ACC112 (cell line): Measurements from ENCODE around the gene MYO15B.

Experiments used
- H2AFZ ChIP-seq: fragments of 200-600 bp; sonication (generic); one replicate; pipeline ENCODE4 v1.6.0; 2017; ENCODE audit warnings: antibody characterized with exemption, low read length; ENCODE audit not compliant: unreplicated experiment
- H3K27ac ChIP-seq: fragments of 200-600 bp; sonication (generic); 2 replicates; pipeline ENCODE4 v1.5.1; 2014; ENCODE audit warnings: low read depth, mild to moderate bottlenecking, antibody characterized with exemption, low read length, moderate library complexity
- H3K27me3 ChIP-seq: fragments of 200-600 bp; sonication (generic); 2 replicates; pipeline ENCODE4 v1.6.1; 2014; ENCODE audit warnings: mild to moderate bottlenecking, antibody characterized with exemption, low read length, moderate library complexity, mixed read lengths; ENCODE audit not compliant: insufficient read depth
- H3K36me3 ChIP-seq: fragments of 200-600 bp; sonication (generic); 2 replicates; pipeline ENCODE4 v1.6.1; 2016; ENCODE audit warnings: mild to moderate bottlenecking, antibody characterized with exemption, low read length, moderate library complexity, mixed read lengths; ENCODE audit not compliant: insufficient read depth
- H3K4me1 ChIP-seq: fragments of 200-600 bp; sonication (generic); one replicate; pipeline ENCODE4 v1.6.1; 2016; ENCODE audit warnings: low read length, mixed read lengths; ENCODE audit not compliant: insufficient read depth, unreplicated experiment, control insufficient read depth
- H3K4me3 ChIP-seq: fragments of 200-600 bp; sonication (generic); 2 replicates; pipeline ENCODE4 v1.5.1; 2014; ENCODE audit warnings: mild to moderate bottlenecking, low read depth, low read length
- H3K79me2 ChIP-seq: fragments of 200-600 bp; sonication (generic); one replicate; pipeline ENCODE4 v1.6.0; 2016; ENCODE audit warnings: low read length; ENCODE audit not compliant: control insufficient read depth, unreplicated experiment, insufficient read depth

MYO15B gene

DNA sequence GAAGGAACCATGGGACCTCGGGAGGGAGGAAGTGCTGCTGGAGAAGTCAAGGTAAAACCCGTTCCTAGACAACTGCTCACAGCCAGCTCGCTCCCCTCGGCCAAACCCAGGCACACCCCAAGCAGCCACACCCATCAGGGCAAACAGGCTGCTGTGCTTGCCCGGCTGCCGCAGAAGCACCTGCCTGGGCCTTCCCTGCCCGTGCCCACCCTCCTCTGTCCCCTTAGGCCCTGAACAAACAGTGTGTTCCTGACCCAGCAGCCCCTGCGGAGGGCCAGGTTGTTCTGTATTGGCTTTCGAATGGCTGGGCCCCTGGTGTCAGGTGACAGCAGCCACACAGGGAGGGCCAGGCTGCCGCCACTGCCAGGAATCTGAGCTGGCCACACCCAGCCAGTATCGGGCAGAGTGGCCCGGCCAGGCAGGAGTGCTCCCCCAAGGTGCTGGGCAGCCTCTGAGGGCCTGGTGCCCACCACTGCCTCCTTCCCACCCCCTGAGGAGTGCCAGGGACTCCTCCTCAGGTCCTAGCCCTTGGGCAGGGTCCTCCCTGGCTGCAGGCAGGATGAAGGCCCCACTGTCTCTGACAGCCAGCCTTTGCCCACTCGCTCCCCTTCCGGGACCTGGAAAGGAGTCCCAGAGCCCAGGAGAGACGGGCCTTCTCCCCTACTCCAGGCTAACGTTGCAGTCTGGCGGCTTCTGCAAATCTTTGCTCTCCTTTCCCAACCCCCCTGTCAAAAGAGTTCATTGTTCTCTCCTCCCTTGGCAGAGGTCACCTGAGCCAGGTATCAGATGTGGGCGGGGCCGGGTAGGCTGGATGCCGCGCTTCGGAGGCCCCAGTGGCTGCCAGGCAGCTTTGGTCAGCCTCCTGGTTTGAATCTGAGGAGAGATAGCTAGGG is 38.1 kb upstream of the MYO15B start:
- Histone ChIP-seq H3K36me3 (no peaks in the 10 kb centered on the region), H3K79me2 (no peaks in the 10 kb centered on the region), H3K27ac (no peak overlapping the region), H3K27me3 (no peaks in the 10 kb centered on the region), H3K4me1 (no peaks in the 10 kb centered on the region), H3K4me3 (no peak overlapping the region), H2AFZ (no peak overlapping the region)

DNA sequence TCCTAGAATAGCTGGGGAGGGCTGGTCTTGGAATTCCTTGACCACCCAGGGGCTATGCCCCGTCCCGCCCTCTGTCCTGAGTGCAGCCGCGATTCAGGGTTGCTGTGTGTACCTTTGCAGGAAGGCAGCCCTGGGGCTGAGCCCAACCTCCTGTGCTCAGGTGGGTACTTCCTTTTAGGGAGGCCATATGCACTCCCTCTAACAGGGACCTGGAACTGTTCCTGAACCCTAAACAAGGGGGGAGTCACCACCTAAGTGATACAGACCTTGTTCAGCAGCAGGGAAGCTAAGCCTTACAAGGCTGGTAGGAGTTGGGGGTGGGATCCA is 37.5 kb upstream of the MYO15B start:
- no peaks in the 10 kb centered on the region for H3K27me3 ChIP-seq
- no peaks in the 10 kb centered on the region for H3K79me2 ChIP-seq
- H3K4me3 ChIP-seq: no peak overlapping the region
- no peak overlapping the region for H2AFZ ChIP-seq
- no peak overlapping the region for H3K27ac ChIP-seq
- H3K36me3 ChIP-seq: no peaks in the 10 kb centered on the region
- no peaks in the 10 kb centered on the region for H3K4me1 ChIP-seq

DNA sequence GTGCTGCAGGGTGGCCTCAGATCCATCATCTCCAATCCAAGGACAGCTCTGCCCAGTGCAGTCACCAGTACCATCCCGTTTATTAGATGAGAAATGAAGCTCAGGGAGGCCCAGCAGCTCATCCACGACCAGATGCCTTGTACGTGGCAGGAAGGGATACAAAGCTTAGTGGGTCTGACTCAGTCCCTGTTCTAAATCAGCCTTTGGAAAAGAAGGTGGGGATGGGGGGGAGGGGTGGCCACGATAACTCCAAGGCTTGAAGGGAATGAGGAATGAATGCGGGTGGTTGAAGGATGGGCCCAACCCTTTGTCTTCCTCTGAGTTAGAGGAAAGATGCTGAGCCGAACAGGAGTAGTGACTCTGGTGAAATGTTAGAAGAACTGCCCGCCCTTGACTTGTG is 36.3 kb upstream of the MYO15B start:
- H3K27me3 ChIP-seq: no peaks in the 10 kb centered on the region
- H3K4me1 ChIP-seq: no peaks in the 10 kb centered on the region
- no peaks in the 10 kb centered on the region for H3K36me3 ChIP-seq
- H3K79me2 ChIP-seq: no peaks in the 10 kb centered on the region
- no peak overlapping the region for H2AFZ ChIP-seq
- no peak overlapping the region for H3K4me3 ChIP-seq
- no peak overlapping the region for H3K27ac ChIP-seq

DNA sequence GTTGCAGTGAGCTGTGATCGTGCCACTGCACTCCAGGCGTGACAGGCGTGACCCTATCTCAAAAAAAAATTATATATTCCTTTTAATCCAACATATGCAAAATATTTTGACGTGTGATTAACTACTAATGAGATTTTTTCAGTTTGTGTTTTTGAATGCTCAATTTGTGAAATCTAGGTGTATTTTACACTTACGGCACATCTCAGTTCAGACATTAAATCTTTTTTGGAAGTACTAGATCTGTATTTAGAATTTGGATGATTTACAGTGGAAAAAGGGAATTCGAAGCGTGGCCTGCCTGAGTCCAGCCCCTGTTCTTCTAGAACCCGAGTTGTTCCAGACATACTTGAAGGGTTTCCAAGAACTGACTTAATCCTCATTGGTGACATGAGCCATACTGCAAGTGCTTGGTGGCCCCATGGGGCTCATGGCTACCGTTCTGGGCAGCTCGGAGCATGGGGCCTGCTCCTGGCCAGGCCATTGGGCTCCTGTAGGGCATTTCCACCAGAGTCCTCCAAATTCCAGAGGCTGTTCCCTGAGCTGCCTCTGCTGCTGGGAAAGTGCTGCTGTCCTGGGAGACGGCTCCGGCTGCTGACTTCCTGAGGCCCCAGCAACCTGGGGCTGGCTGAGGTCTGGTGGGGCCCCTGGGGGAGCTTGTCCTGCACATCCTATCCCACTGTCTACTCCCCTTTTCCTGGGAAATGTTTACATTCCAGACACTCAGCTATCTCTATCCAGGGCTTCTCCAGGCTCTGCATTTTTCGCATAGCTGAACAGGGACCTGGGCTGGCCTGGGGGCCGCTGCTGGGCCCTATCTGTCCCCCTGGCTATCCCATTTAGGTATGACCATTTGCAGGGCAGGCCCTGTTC is 34.9 kb upstream of the MYO15B start:
- no peak overlapping the region for H3K4me3 ChIP-seq
- H3K27me3 ChIP-seq: no peaks in the 10 kb centered on the region
- H3K27ac ChIP-seq: no peak overlapping the region
- no peaks in the 10 kb centered on the region for H3K4me1 ChIP-seq
- H3K36me3 ChIP-seq: no peaks in the 10 kb centered on the region
- no peak overlapping the region for H2AFZ ChIP-seq
- no peaks in the 10 kb centered on the region for H3K79me2 ChIP-seq

DNA sequence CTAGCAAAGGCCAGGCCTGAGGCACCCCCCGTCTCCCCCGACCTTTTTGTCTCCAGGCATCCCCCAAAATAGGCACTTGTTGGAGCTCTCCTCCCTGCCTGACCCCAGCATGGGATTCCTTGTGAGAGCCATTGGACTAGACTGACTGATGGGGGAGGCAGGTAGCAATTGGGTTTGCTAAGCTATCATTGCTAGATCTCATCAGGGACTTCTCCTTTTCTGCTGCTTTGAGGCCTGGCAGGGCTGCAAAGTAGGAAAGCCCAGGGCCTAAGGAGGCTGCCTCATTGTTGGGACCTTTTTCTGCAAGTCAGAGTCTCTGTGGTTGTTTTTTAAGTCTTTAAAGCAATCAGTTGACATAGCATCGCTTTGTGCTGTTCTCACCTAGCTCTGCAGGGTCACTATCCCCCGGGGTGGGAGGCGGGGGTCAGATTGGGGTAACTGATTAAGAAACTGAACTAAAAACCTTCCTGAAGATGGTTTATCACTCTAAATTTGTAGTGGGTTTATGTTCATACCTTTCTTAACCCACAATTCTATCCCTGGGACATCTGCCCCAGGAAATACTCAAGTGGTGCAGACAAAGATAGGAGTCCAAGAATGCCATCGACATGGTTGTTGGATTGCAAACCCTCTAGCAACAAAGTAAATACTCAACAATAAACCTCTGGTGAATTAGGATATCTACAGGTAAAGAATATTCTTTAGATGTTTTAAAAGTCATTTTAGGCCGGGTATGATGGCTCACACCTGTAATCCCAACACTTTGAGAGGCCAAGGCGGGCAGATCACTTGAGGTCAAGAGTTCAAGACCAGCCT is 34.1 kb upstream of the MYO15B start:
- no peaks in the 10 kb centered on the region for H3K79me2 ChIP-seq
- H3K27me3 ChIP-seq: no peaks in the 10 kb centered on the region
- H3K4me3 ChIP-seq: no peak overlapping the region
- H2AFZ ChIP-seq: no peak overlapping the region
- no peak overlapping the region for H3K27ac ChIP-seq
- H3K4me1 ChIP-seq: no peaks in the 10 kb centered on the region
- H3K36me3 ChIP-seq: no peaks in the 10 kb centered on the region

DNA sequence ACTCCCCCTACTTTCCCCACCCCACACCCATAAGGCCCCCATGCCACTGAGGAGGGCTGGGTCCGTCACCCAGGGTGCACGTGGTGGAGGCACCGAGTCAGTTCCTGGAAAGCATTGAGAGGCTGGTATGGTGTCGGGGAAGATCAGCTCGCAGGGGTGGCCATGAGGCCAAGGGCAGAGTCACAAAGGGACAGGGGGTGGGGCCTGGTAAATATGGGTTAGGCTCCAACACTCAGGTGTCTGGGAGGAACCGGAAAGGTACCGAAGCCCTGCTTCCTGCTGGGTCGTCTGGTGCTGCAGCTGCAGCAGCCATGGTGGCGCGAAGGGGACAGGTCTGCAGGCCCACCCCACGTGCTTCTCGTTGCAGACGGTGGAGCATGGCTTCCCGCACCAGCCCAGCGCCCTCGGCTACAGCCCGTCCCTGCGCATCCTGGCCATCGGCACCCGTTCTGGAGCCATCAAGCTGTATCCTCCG is 31.9 kb upstream of the MYO15B start:
- Histone ChIP-seq H3K27ac (no peak overlapping the region), H3K27me3 (no peaks in the 10 kb centered on the region), H3K79me2 (no peaks in the 10 kb centered on the region), H3K4me3 (no peak overlapping the region), H3K4me1 (no peaks in the 10 kb centered on the region), H3K36me3 (no peaks in the 10 kb centered on the region), H2AFZ (no peak overlapping the region)

DNA sequence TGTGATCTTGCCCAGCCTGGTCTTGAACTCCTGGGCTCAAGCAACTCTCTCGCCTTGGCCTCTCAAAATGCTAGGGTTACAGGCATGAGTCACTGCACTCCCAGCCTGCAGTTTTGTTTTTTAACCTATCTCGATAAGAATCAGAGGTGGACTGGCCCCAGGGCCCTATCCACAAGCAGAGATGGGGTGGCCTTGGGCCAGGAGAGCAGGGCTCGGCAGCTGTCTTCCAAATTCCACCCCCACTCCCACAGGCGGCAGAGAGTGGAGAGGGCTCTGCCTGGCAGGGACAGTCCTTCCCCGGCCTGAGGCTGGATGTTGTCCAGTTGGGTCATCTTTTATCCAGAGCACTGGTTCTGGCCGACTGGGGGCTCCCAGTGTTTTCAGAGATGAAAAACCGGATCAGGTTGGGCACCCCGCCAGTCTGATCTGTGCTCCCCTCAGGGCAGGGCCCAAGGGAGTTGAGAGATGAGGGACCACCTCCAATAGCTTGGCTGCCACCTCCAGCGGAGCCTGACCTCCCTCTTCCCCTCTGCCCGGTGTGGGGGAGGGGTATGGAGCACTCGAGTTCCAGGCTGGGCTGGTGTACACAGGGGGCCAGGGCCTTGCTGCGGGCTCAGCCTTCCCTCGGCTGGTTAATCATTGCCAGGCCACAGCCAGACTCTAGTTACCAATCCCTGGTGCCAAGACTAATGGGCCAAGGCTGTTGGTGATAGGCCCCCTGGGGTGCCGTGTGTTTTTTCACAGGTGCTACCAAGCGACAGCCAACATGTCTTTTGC is 30.3 kb upstream of the MYO15B start:
- Histone ChIP-seq H3K4me3 (no peak overlapping the region), H3K36me3 (no peaks in the 10 kb centered on the region), H3K79me2 (no peaks in the 10 kb centered on the region), H3K27me3 (no peaks in the 10 kb centered on the region), H3K27ac (no peak overlapping the region), H2AFZ (no peak overlapping the region), H3K4me1 (no peaks in the 10 kb centered on the region)

DNA sequence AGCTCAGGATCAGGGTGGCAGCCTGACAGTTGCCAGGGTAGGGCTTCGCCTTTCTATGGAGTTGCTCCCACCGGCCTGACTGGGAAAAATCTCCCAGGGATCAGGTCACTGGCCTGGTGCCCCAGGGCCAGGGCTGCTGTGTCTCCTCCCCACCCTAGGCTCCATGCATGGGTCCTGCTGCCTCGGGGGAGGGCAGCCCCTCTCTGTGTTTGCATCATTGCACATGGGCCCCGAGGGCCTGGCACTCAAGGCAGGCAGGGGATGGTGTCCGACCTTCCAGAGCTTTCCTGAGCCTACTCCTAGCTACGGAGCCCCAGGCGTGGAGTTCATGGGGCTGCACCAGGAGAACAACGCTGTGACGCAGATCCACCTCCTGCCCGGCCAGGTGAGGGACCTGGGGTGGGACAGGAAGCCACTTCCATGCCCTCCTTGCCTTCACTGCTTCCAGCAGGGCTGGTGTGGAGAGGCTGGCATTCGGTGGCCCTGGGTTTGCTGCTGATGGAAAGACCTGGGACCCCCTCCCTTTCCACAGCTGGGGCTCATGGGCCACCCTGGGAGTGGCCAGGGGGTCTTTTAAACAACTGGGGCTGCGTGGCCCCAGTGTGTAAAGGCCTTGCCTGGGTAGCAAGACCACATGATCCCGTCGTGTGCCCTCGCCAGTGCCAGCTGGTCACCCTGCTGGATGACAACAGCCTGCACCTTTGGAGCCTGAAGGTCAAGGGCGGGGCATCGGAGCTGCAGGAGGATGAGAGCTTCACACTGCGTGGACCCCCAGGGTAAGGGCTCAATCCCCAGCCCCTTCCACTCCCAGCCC is 29.5 kb upstream of the MYO15B start:
- H3K4me1 ChIP-seq: no peaks in the 10 kb centered on the region
- H3K36me3 ChIP-seq: no peaks in the 10 kb centered on the region
- no peak overlapping the region for H3K4me3 ChIP-seq
- H3K79me2 ChIP-seq: no peaks in the 10 kb centered on the region
- no peak overlapping the region for H3K27ac ChIP-seq
- no peak overlapping the region for H2AFZ ChIP-seq
- no peaks in the 10 kb centered on the region for H3K27me3 ChIP-seq

DNA sequence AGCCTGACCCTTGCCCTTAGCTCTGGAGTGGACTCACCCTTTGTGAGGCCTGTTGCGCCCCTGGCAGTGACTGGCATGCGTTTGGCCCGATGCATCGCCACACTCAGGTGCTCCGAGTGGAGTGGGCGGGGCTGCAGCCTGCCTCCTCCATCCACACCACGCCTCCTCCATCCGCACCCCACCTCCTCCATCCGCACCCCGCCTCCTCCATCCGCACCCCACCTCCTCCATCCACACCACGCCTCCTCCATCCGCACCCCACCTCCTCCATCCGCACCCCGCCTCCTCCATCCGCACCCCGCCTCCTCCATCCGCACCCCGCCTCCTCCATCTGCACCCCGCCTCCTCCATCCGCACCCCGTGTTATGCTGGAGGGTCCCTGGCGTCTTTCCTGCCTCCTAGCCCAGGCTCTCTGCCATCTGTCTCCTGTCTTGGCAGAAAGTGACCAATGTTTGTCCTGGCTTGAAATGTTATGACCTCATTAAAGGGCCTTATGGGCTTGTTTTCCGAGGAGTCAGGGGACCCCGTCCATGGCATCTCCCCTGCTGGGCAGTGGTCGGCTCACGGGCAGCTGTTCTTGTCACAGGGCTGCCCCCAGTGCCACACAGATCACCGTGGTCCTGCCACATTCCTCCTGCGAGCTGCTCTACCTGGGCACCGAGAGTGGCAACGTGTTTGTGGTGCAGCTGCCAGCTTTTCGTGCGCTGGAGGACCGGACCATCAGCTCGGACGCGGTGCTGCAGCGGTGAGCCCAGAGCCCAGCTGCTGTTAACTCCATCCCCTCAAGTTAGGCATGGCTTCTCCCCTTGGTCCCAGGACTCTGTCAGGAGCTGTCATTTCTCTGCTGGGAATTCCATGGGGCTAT is 28.7 kb upstream of the MYO15B start:
- Histone ChIP-seq H3K4me3 (no peak overlapping the region), H3K79me2 (no peaks in the 10 kb centered on the region), H3K4me1 (no peaks in the 10 kb centered on the region), H3K36me3 (no peaks in the 10 kb centered on the region), H3K27me3 (no peaks in the 10 kb centered on the region), H2AFZ (no peak overlapping the region), H3K27ac (no peak overlapping the region)
